Bronchial epithelial cell (primary cell): ENCODE data around the gene PLEKHD1. TPM values are rescaled to one million over a fixed set of nuclear protein-coding genes. Genes with fewer than 3 reads are reported as not detected.

Experiments
- DNase-seq: peaks from one replicate; pipeline ENCODE4 v3.0.0-alpha.2; 2010; ENCODE audit warnings: low read depth
- FAIRE-seq: peaks from 2 replicates; lab custom pipeline; 2011; peaks lifted over from hg19 to GRCh38; lab: Jason Lieb, UNC
- H3K27me3 ChIP-seq: 2 replicates; pipeline ENCODE4 v1.5.1; 2011; ENCODE audit warnings: low read length; ENCODE audit not compliant: control insufficient read depth, insufficient read depth
- H3K36me3 ChIP-seq: 2 replicates; pipeline ENCODE4 v1.5.1; 2011; ENCODE audit warnings: low read length; ENCODE audit not compliant: control insufficient read depth, insufficient read depth
- H3K4me3 ChIP-seq: 2 replicates; pipeline ENCODE4 v1.5.1; 2011; ENCODE audit warnings: mild to moderate bottlenecking, low read depth, low read length, control low read depth
- total RNA-seq: library from RNA; depleted of rRNA; stranded (reverse); fragments of >200 nt; gene quantifications from 2 replicates; pipeline ENCODE4 v1.2.1, GENCODE V29; 2014
- TF ChIP-seq, protein P1 (sequence below): IDR thresholded peaks from 2 replicates; pipeline ENCODE4 v1.5.1; 2011; ENCODE audit warnings: mild to moderate bottlenecking, moderate library complexity, low read length, control low read depth, inconsistent platforms; ENCODE audit not compliant: insufficient read depth, severe bottlenecking

Gene PLEKHD1
- total RNA-seq, 1 donor from 2014 or later = 0.26 TPM

DNA sequence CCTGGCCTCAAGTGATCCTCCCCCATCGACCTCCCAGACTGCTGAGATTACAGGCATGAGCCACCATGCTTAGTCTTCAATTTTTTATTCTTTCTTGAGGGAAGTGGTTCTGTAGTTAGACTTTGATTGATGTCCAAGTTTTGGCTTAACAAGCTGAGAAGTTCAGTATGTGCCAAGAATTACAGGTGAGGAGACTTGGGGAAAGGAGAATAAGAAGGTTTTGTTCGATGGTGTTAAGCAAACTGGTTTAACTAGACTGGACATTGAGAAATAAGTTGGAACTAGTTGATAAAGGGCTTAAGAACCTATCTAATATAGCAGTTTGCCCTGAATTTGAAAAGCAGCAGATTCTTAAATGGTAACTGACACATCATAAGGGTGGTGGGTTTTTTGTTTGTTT is 32.6 kb upstream of the PLEKHD1 start:
- FAIRE-seq (no peak), DNase-seq (no peak)
- TF ChIP-seq, protein P1, sequence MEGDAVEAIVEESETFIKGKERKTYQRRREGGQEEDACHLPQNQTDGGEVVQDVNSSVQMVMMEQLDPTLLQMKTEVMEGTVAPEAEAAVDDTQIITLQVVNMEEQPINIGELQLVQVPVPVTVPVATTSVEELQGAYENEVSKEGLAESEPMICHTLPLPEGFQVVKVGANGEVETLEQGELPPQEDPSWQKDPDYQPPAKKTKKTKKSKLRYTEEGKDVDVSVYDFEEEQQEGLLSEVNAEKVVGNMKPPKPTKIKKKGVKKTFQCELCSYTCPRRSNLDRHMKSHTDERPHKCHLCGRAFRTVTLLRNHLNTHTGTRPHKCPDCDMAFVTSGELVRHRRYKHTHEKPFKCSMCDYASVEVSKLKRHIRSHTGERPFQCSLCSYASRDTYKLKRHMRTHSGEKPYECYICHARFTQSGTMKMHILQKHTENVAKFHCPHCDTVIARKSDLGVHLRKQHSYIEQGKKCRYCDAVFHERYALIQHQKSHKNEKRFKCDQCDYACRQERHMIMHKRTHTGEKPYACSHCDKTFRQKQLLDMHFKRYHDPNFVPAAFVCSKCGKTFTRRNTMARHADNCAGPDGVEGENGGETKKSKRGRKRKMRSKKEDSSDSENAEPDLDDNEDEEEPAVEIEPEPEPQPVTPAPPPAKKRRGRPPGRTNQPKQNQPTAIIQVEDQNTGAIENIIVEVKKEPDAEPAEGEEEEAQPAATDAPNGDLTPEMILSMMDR = no peak
- Histone ChIP-seq H3K27me3 (no peaks in the 10 kb centered on the region), H3K36me3 (peaks cover 1% of the 10 kb centered on the region), H3K4me3 (no peak overlapping the region)

DNA sequence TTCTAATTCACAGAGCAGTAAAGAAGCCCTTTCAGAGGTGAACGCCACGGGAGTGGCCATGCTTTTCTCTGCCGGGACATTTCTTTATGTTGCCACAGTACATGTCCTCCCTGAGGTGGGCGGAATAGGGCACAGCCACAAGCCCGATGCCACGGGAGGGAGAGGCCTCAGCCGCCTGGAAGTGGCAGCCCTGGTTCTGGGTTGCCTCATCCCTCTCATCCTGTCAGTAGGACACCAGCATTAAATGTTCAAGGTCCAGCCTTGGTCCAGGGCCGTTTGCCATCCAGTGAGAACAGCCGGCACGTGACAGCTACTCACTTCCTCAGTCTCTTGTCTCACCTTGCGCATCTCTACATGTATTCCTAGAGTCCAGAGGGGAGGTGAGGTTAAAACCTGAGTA is 26.2 kb upstream of the PLEKHD1 start:
- peaks cover 3% of the 10 kb centered on the region for H3K36me3 ChIP-seq

DNA sequence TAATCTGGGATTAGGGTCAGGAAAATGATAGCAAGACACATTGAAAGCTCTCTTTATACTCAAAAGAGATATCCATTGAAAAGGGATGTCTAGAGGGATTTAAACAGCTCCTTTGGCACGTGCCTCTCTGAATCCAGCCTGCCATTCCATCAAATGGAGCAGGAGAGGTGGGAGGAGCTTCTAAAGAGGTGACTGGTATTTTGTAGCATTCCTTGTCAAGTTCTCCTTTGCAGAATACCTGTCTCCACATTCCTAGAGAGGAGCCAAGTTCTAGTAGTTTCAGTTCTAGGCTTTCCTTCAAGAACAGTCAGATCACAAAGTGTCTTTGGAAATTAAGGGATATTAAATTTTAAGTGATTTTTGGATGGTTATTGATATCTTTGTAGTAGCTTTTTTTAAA is 25.4 kb upstream of the PLEKHD1 start:
- TF ChIP-seq, protein P1 = no peak
- H3K36me3 ChIP-seq = peaks cover 3% of the 10 kb centered on the region
- FAIRE-seq (no peak), DNase-seq (no peak)
- H3K4me3 ChIP-seq = no peak overlapping the region
- no peaks in the 10 kb centered on the region for H3K27me3 ChIP-seq

More for the DNA sequence above, 26.2 kb upstream of the PLEKHD1 start:
- Histone ChIP-seq H3K27me3 (no peaks in the 10 kb centered on the region), H3K4me3 (no peak overlapping the region)
- TF ChIP-seq, protein P1 = no peak
- no peak for FAIRE-seq
- no peak for DNase-seq

DNA sequence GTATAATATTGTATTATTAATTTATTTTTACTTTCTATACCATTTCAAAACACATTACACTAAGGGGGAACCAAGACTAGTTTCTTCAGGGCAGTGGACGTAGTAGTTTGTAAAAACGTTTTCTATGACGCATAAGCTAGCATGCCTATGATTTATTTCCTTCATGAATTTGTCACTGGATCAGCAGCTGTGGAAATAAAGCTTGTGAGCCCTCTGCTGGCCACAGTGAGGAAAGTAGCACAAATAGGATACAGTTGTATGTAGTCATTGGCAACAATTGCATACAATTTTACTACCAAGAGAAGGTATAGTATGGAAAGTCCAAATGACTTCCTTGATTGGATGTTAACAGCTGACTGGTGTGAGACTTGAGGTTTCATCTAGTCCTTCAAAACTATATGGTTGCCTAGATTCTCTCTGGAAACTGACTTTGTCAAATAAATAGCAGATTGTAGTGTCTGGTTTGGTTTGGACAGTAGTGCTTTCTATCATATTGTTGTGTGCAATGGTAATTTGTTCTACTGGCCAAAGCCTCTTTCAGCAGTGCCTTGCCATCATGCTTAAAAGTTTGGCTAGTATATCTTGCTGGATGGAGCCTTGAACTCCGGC is 24.3 kb upstream of the PLEKHD1 start:
- no peaks in the 10 kb centered on the region for H3K27me3 ChIP-seq
- H3K4me3 ChIP-seq = no peak overlapping the region
- FAIRE-seq = no peak
- TF ChIP-seq, protein P1 = peak; percentile 64
- H3K36me3 ChIP-seq = peaks cover 3% of the 10 kb centered on the region
- DNase-seq = peak; percentile 89

DNA sequence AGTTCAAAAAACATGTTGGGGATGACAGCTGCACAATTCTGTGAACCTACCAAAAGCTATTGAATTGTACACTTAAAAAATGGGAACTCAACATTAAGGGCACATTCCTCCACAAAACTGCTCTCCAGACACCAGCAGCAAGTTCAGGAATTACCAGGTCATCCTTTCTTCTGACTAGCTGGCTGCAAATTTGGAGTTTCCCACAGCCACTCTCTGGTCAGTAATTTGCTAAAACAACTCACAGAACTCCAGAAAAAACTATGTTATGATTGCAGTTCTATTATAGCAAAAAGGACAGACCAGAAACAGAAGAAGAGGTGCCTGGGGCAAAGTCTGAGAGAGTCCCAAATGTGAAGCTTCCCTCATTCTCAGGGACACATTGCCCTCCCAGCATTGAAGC is 20.1 kb upstream of the PLEKHD1 start:
- DNase-seq = no peak
- TF ChIP-seq, protein P1 = no peak
- no peak overlapping the region for H3K4me3 ChIP-seq
- H3K27me3 ChIP-seq = no peaks in the 10 kb centered on the region
- FAIRE-seq = no peak
- no peaks in the 10 kb centered on the region for H3K36me3 ChIP-seq

DNA sequence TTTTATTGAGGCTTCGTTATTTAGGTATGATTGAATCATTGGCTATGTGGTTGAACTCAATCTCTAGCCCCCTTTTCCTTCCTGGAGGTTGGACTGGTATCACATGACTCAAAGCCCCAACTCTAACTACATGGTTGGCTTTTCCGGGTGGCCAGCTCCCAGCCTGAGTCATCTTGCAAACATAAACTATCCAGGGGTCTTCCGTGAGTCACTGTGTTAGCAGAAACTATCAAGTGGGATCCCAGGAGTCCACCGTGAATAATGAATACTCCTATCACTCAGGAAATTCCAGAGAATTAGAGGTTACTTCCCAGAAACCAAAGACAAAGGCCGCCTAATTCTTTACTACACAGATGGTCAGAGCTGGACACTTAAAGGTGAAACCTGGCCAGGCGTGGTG is 19.7 kb upstream of the PLEKHD1 start:
- FAIRE-seq = no peak
- no peak for DNase-seq
- Histone ChIP-seq H3K27me3 (no peaks in the 10 kb centered on the region), H3K36me3 (no peaks in the 10 kb centered on the region), H3K4me3 (no peak overlapping the region)
- TF ChIP-seq, protein P1 = no peak
